8988T (cell line): ENCODE data around the gene OR8H3.
"Not testable (repeated sequence)": the region's sequence is repeated elsewhere in the genome, so short reads cannot be mapped to it uniquely, and the experiment has no call there.

Experiments used
- DNase-seq: peaks from one replicate; pipeline ENCODE4 v3.0.0; 2011

Gene OR8H3, protein sequence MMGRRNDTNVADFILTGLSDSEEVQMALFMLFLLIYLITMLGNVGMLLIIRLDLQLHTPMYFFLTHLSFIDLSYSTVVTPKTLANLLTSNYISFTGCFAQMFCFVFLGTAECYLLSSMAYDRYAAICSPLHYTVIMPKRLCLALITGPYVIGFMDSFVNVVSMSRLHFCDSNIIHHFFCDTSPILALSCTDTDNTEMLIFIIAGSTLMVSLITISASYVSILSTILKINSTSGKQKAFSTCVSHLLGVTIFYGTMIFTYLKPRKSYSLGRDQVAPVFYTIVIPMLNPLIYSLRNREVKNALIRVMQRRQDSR

DNA sequence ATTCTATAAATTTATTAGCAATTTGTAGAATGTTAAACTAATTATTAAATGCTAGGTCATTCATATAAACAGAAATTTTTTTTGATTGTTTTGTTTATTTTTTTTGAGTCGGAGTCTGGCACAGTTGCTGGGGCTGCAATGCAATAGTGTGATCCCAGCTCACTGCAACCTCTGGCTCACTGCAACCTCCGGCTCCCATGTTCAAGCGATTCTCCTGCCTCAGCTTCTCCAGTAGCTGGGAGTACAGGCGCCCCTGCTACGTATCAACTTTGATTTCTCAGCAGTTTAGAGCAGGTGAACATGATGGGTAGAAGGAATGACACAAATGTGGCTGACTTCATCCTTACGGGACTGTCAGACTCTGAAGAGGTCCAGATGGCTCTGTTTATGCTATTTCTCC is at the start of gene OR8H3:
Gene OR8H3 (plus strand): TSS at position 301 of the 400 bp plus-strand sequence. CDS start 0 bp downstream, at position 301.
- DNase-seq, result no peak

DNA sequence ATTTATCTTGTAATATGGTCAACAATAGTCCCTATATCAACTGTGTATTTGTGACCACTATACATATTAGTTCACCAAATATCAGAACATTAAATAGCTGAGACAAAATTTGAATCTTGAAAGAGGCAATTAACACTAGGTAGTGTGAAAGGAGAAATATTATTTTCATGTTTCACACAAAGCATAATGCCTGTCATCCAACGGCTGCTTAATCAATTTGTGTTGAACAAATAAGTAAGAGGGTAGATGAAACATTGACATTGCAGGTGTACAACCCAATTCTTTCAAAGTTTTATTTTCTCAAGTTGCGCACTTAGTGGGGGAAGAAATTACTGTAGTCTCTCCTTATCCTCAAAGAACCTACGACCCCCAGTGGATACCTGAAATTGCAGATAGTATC is 32.5 kb upstream of the OR8H3 start:
- no peak for DNase-seq

DNA sequence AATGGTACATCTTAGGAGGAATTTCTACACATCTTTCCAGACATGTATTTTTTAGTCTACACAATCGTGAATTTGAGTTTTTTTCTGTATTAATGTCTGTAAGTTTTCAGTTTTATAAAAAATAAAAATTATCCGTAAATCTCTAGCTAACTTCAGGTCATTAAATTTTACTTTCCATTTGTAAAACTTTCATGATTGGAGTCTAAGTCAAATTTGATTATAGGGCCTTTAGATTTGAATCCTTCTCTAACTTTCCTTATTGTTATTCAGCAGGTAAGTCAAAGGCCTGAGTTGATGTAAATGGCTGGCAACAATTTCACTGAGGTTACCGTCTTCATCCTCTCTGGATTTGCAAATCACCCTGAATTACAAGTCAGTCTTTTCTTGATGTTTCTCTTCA is 29.2 kb upstream of the OR8H3 start, which contains the start of gene OR8I2:
Gene OR8I2 (plus strand): TSS at position 301 of the 400 bp plus-strand sequence. CDS start 0 bp downstream, at position 301.
- no peak for DNase-seq

DNA sequence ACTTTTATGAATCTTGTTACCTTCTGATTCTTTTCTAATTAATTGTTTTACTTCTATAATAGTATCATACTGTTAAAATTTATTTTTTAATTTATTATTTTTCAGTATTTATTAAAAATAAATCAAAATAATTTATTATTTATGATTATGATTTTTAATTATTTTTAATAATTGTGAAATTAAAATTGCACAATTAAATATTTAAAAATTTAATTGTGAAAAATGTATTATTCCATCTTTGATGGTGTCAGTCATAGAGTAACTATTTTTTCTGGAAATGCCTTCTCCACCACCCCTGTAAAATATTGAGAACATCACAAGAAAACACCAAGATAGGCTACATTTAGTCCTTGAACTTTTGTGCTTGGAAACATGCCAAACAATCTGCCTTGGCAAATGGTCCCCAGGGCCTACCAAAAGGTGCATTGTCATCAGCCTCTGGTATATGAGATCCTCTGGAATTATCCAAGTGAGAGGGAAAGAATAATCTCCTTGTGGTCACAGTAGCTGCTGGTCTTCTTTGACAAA is 18.9 kb upstream of the OR8H3 start, which contains the start of gene OR8H2:
Gene OR8H2 (plus strand): TSS at position 478 of the 528 bp plus-strand sequence. CDS start 1,356 bp downstream, outside the sequence.
- no peak for DNase-seq

DNA sequence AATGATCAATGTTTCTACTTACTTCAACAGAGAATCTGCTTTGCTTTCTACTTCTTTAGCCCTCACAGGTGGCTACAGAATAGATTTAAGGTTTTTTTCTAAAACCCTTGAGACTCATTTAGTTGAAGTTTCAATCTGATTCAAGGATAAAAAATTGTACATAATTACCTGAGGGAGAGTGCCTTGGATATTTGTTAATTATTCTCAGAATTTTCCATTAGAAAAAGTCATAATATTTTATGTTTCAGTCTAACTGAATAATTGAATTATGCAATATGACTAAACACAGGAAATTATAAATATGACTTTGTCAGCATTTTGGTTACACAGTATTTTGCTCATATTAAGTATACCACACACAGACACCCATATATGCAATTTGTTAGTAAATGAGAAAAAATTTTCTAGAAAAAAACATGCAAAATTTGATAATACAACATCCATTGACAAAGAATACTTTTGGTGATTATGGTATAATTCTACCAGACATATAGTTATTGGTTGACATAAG is 18.0 kb downstream of the OR8H3 start, which contains the start of gene OR8J3:
Gene OR8J3 (minus strand): TSS at position 51 of the 511 bp plus-strand sequence. CDS start 2,483 bp downstream, outside the sequence.
- DNase-seq, result no peak

DNA sequence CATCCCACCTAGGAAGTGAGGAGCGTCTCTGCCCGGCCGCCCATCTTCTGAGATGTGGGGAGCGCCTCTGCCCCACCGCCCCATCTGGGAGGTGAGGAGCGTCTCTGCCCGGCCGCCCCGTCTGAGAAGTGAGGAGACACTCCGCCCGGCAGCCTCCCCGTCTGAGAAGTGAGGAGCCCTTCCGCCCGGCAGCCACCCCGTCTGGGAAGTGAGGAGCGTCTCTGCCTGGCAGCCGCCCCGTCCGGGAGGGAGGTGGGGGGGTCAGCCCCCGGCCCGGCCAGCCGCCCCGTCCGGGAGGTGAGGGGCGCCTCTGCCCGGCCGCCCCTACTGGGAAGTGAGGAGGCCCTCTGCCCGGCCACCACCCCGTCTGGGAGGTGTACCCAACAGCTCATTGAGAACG is 21.5 kb downstream of the OR8H3 start:
- DNase-seq, result not testable (repeated sequence)

DNA sequence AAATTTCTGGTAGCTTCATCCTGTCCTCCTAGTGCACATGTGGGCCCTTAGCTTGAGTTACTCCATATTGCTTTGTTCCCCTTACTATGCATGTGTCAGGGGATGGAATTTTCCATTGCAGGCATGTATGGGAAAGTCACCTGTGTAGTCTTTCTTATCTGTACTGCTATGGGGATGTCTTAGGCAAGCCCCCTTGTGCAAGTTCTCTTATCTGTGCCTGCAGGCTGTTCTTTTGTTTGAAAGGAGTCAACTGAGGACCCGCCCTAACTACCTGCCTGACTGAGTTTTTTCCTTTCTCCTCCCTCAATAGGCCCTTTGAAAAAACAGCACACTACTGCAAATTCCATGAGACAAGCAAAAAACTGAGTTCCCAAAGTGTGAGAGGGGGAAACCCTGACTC is 29.2 kb downstream of the OR8H3 start:
- no peak for DNase-seq

DNA sequence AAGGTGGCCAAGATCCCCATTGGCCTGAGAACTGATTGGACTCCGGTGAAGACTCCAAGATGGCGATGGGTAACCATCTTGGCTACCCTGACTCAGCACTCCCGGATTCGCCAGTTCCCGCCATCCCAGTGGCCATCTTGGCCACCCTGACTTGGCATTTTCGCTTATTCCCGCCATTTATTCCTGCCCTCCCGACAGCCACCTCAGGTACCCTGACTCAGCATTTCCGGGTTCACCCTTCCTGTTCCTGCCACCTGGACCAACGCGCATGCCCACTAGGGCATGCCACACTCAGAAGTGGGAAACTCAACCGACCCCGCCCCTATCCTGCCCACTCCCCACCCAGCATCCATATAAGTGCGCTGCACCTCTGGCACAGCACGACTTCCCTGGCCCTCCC is 30.2 kb downstream of the OR8H3 start:
- no peak for DNase-seq

DNA sequence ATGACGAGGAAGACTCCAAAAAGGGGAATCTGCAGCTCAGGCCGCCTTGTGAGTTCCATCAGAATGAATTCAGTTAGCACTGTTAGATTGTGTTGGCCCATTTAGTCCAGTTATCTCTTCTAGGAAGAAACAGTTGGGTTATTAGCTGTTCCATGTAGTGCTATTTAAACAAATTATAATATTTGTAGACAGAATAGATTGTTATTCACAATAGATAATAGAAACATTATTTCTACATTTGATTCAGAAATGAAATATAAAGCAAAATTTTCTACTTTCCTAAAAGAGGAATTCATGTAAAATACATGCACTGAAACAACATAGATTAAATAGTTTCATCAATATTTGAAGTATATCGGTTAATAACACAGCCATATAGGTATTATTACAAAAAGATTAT is 38.0 kb downstream of the OR8H3 start, which contains the start of gene OR8K5:
Gene OR8K5 (minus strand): TSS at position 101 of the 400 bp plus-strand sequence. CDS start 0 bp downstream, at position 101.
- no peak for DNase-seq

DNA sequence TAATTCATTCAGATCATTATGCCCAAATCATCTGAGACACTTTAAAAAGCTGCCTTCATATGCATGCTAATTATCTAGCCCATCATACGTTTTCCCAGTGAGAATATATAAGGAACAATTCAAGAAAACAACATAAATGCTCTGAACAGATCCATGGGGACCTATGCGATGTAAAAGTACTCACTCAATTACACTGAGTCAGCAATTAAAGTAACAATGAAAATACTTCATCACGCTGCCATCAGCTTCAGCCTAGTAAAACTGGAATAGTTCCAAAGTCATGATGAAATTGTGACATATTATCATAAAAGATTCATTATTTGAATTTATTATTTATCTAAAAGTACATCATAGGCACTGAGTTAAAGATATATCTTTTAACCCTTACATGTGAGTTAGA is 41.6 kb downstream of the OR8H3 start:
- no peak for DNase-seq

DNA sequence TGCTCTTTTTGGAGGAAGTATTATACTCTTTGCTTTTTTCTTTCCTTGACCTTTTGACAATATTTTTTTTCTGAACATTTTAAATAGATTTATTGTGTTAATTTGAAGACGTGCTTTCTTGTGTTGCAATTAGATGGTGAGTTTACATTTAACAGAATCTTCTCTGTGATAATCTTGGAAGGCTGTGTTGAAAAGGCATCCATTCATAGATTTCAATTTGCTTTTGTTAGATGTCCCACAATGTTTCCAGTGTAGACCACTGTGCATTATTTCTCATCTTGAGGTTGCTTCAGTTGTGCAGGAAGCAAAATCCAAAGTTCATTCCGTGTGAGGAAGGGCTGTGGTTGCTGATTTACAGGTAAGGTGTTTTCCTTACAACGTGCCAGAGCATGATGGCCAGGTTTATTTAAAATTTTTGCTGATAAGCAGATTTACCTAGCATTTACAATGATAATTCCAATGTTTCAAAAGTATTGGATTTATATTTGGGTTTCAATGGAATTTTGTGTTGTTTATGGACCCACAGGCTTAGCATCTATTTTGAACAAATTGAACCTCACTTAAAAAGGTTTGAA is 50.2 kb downstream of the OR8H3 start:
- DNase-seq, result no peak
